ENCODE results near the gene FTMT. TPM values are rescaled to one million over a fixed set of nuclear protein-coding genes. Genes with fewer than 3 reads are reported as not detected.

The FTMT gene
- total RNA-seq, 4 donors from 2014 or later: not detected

DNA sequence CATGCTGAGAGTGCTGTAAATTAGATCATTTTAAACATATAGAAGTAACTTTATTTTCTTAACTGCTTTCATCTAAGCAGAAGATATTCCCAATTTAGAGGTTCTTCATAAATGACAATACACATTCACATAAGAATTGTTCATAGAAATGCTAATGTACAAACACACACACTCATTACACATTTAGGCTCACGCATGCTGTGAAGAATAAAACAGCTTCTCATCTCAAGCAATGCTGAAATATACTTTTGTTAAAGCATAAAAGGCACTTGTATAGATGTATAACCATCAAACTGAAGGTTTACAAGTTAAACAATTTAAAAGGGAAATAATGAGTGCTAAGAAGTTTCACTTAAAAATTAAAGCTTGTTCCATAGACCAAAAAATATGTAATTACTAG lies 18.1 kb upstream of the FTMT start:
- H3K4me1 ChIP-seq: no peaks in the 10 kb centered on the region
- H3K27me3 ChIP-seq: no peaks in the 10 kb centered on the region
- DNase-seq (ENCODE audit: low spot score in 2 of 2): no peak
- no peak overlapping the region for H3K27ac ChIP-seq
- TF ChIP-seq EP300 (IDR thresholded peaks at IDR 0.05): no peak
- TF ChIP-seq, protein P1, sequence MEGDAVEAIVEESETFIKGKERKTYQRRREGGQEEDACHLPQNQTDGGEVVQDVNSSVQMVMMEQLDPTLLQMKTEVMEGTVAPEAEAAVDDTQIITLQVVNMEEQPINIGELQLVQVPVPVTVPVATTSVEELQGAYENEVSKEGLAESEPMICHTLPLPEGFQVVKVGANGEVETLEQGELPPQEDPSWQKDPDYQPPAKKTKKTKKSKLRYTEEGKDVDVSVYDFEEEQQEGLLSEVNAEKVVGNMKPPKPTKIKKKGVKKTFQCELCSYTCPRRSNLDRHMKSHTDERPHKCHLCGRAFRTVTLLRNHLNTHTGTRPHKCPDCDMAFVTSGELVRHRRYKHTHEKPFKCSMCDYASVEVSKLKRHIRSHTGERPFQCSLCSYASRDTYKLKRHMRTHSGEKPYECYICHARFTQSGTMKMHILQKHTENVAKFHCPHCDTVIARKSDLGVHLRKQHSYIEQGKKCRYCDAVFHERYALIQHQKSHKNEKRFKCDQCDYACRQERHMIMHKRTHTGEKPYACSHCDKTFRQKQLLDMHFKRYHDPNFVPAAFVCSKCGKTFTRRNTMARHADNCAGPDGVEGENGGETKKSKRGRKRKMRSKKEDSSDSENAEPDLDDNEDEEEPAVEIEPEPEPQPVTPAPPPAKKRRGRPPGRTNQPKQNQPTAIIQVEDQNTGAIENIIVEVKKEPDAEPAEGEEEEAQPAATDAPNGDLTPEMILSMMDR (IDR thresholded peaks at IDR 0.05): no peak
- no peak for TF ChIP-seq POLR2A (IDR thresholded peaks at IDR 0.05)
- TF ChIP-seq POLR2AphosphoS5 (IDR thresholded peaks at IDR 0.05): no peak
- whole genome bisulfite sequencing: 76% methylated on average over 1 of the region's 1 CpG
- H3K4me3 ChIP-seq: no peak overlapping the region
- no peaks in the 10 kb centered on the region for H3K36me3 ChIP-seq
- H3K9me3 ChIP-seq: no peaks in the 10 kb centered on the region

DNA sequence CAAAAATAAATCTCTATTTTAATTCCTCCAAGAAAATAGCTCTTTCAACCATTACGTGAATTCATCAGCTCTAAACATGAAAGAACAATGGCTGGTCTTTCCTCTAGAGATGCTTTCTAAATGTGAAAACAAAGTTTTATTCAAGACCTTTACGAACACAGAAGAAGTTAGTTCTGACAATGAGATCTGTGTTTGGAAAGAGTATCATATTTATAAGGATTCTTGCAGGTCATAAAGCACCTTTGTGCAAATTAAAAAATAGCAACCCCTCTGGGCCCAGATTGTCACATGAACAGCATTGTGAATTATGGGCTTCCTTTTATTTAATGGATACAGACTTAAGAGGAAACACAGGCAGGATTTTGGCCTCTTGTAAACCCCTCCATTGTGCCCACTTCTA lies 17.7 kb upstream of the FTMT start:
- H3K27ac ChIP-seq: no peak overlapping the region
- H3K27me3 ChIP-seq: no peaks in the 10 kb centered on the region
- no peak for DNase-seq (ENCODE audit: low spot score in 2 of 2)
- TF ChIP-seq, protein P1 (IDR thresholded peaks at IDR 0.05): no peak
- TF ChIP-seq POLR2AphosphoS5 (IDR thresholded peaks at IDR 0.05) (no peak), EP300 (IDR thresholded peaks at IDR 0.05) (no peak), POLR2A (IDR thresholded peaks at IDR 0.05) (no peak)
- H3K4me3 ChIP-seq: no peak overlapping the region
- no peaks in the 10 kb centered on the region for H3K9me3 ChIP-seq
- no peaks in the 10 kb centered on the region for H3K4me1 ChIP-seq
- 75% methylated on average over 2 of the region's 2 CpGs for WGBS
- no peaks in the 10 kb centered on the region for H3K36me3 ChIP-seq

DNA sequence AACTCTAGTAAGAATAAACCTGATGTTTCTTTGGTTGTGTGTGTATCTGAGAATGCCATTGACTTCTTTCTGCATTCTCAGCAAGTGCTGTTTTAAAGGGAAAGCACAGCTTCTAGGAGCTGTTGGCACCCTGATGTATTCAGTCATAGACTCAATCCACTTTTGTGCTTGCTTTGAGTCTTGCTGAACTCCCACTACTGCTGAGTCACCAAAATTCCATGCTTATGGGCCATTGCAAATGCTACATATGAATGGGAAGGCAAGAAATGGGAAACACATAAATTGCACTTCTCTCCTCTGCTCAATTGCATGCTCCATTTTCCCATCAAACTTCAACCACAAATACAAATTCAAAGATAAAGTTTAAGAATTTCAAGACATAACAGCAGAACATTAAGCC lies 9.8 kb upstream of the FTMT start:
- Histone ChIP-seq H3K4me3 (no peak overlapping the region), H3K9me3 (no peaks in the 10 kb centered on the region), H3K4me1 (no peaks in the 10 kb centered on the region), H3K27ac (no peak overlapping the region), H3K36me3 (no peaks in the 10 kb centered on the region), H3K27me3 (no peaks in the 10 kb centered on the region)
- no peak for DNase-seq (ENCODE audit: low spot score in 2 of 2)
- TF ChIP-seq POLR2AphosphoS5 (IDR thresholded peaks at IDR 0.05): no peak
- no peak for TF ChIP-seq POLR2A (IDR thresholded peaks at IDR 0.05)
- TF ChIP-seq, protein P1 (IDR thresholded peaks at IDR 0.05): no peak
- TF ChIP-seq EP300 (IDR thresholded peaks at IDR 0.05): no peak

DNA sequence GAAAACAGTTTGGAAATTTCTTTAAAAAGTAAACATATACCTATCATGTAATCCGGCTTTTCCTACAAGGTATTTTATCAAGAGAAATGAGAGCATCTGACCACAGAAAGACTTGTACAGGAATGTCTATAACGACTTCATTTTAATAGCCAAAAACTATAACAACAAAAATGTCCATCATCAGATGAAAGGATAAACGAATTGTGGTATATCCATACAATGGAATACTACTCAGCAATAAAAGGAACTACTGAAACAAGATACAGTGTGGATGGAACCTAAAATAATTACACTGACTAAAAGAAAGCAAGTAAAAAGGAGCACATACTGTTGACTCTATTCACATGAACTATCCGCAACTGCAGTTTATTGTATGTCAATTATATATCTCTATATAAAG lies 1.4 kb upstream of the FTMT start:
- WGBS: 83% methylated on average over 4 of the region's 4 CpGs
- H3K36me3 ChIP-seq: no peaks in the 10 kb centered on the region
- no peaks in the 10 kb centered on the region for H3K4me1 ChIP-seq
- no peaks in the 10 kb centered on the region for H3K27me3 ChIP-seq
- no peak overlapping the region for H3K4me3 ChIP-seq
- no peak for DNase-seq (ENCODE audit: low spot score in 2 of 2)
- no peak overlapping the region for H3K27ac ChIP-seq
- TF ChIP-seq EP300 (IDR thresholded peaks at IDR 0.05) (no peak), POLR2AphosphoS5 (IDR thresholded peaks at IDR 0.05) (no peak), POLR2A (IDR thresholded peaks at IDR 0.05) (no peak)
- TF ChIP-seq, protein P1 (IDR thresholded peaks at IDR 0.05): no peak
- H3K9me3 ChIP-seq: no peaks in the 10 kb centered on the region

DNA sequence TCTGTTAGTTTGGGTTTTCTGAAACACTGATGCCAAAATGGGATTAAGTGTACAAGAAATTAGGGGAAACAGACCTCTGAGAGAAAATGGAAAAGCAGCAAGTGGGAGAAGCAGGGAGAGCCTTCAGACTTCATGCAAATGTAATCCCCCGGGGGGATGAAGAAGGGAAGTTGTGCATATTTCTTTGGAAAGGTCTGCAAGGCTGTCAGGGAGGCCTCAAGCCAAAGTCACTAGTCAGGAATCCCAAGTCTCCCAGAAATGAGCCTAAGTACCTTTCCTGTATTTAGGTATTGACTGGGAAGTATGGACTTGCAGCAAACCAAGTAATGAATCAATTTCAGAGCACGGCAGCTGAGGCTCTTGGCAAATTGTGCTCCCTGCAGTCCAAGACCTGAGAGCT lies 2.2 kb downstream of the FTMT start:
- no peaks in the 10 kb centered on the region for H3K9me3 ChIP-seq
- no peaks in the 10 kb centered on the region for H3K36me3 ChIP-seq
- TF ChIP-seq EP300 (IDR thresholded peaks at IDR 0.05): no peak
- TF ChIP-seq POLR2AphosphoS5 (IDR thresholded peaks at IDR 0.05): no peak
- no peak for TF ChIP-seq POLR2A (IDR thresholded peaks at IDR 0.05)
- TF ChIP-seq, protein P1 (IDR thresholded peaks at IDR 0.05): no peak
- WGBS: 26% methylated on average over 2 of the region's 2 CpGs
- H3K27ac ChIP-seq: no peak overlapping the region
- no peaks in the 10 kb centered on the region for H3K27me3 ChIP-seq
- no peak overlapping the region for H3K4me3 ChIP-seq
- DNase-seq (ENCODE audit: low spot score in 2 of 2): no peak
- no peaks in the 10 kb centered on the region for H3K4me1 ChIP-seq
